ENCODE data around the gene ARID1B. TPM values are rescaled to one million over a fixed set of nuclear protein-coding genes. Genes with fewer than 3 reads are reported as not detected.

Gene ARID1B
- total and polyA plus RNA-seq, 4 donors, result 7.0 to 49.0 (median 24.2) TPM

GRCh38 chr6:157229713-157230112 lies 452.5 kb downstream of the ARID1B start (continued):
- TF ChIP-seq GABPA (IDR thresholded peaks at IDR 0.05 in 1 of 2, conservative IDR thresholded peaks at IDR 0.05 in 1 of 2) (no peak), RAD21 (IDR thresholded peaks at IDR 0.05) (no peak)

GRCh38 chr6:157230910-157231309 lies 453.7 kb downstream of the ARID1B start:
- Histone ChIP-seq H3K4me3 (ENCODE audit: low read depth in 1 of 3, low read length in 3 of 3) (no peak overlapping the region), H3K4me1 (ENCODE audit: control insufficient read depth in 4 of 4, insufficient read depth in 4 of 4, low read length in 3 of 4) (peaks cover 6 to 7% (median 7%) of the 10 kb centered on the region in 4 donors), H3K9me3 (ENCODE audit: control insufficient read depth in 4 of 4, low read length in 3 of 4) (no peaks in the 10 kb centered on the region), H3K9ac (ENCODE audit: low read depth in 1 of 2, low read length in 2 of 2) (no peak overlapping the region), H3K36me3 (ENCODE audit: control insufficient read depth in 4 of 4, insufficient read depth in 3 of 4, low read depth in 1 of 4, low read length in 3 of 4) (no peaks in the 10 kb centered on the region), H3K27me3 (ENCODE audit: control insufficient read depth in 4 of 4, insufficient read depth in 4 of 4, low read length in 3 of 4) (peaks cover 0 to 7% (median 0%) of the 10 kb centered on the region in 4 donors), H3K27ac (ENCODE audit: low read depth in 1 of 2, low read length in 2 of 2) (no peak overlapping the region)
- TF ChIP-seq EGR1 (IDR thresholded peaks at IDR 0.05; ENCODE audit: low read depth in 2 of 2) (no peak), ATF3 (IDR thresholded peaks at IDR 0.05) (no peak), YY1 (IDR thresholded peaks at IDR 0.05) (no peak), RAD21 (IDR thresholded peaks at IDR 0.05) (no peak), FOXA2 (IDR thresholded peaks at IDR 0.05) (no peak)
- TF ChIP-seq, protein P1, sequence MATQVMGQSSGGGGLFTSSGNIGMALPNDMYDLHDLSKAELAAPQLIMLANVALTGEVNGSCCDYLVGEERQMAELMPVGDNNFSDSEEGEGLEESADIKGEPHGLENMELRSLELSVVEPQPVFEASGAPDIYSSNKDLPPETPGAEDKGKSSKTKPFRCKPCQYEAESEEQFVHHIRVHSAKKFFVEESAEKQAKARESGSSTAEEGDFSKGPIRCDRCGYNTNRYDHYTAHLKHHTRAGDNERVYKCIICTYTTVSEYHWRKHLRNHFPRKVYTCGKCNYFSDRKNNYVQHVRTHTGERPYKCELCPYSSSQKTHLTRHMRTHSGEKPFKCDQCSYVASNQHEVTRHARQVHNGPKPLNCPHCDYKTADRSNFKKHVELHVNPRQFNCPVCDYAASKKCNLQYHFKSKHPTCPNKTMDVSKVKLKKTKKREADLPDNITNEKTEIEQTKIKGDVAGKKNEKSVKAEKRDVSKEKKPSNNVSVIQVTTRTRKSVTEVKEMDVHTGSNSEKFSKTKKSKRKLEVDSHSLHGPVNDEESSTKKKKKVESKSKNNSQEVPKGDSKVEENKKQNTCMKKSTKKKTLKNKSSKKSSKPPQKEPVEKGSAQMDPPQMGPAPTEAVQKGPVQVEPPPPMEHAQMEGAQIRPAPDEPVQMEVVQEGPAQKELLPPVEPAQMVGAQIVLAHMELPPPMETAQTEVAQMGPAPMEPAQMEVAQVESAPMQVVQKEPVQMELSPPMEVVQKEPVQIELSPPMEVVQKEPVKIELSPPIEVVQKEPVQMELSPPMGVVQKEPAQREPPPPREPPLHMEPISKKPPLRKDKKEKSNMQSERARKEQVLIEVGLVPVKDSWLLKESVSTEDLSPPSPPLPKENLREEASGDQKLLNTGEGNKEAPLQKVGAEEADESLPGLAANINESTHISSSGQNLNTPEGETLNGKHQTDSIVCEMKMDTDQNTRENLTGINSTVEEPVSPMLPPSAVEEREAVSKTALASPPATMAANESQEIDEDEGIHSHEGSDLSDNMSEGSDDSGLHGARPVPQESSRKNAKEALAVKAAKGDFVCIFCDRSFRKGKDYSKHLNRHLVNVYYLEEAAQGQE (IDR thresholded peaks at IDR 0.05), result no peak
- DNase-seq (ENCODE audit: low spot score), result no peak
- WGBS, result 93% methylated on average over 9 of the region's 9 CpGs

- H3K27ac ChIP-seq (ENCODE audit: low read depth in 1 of 2, low read length in 2 of 2), result no peak overlapping the region
- TF ChIP-seq NR2F2 (IDR thresholded peaks at IDR 0.05), result no peak
- TF ChIP-seq CTCF (IDR thresholded peaks at IDR 0.05; ENCODE audit: low read depth, low read length, missing input control), result no peak
- no peak for TF ChIP-seq YY1 (IDR thresholded peaks at IDR 0.05)
- no peak for TF ChIP-seq FOXA1 (IDR thresholded peaks at IDR 0.05)
- TF ChIP-seq, protein P1 (IDR thresholded peaks at IDR 0.05), result no peak
- no peak for TF ChIP-seq SP1 (IDR thresholded peaks at IDR 0.05)
- TF ChIP-seq JUND (IDR thresholded peaks at IDR 0.05), result no peak
- no peak for TF ChIP-seq HNF4A (conservative IDR thresholded peaks at IDR 0.05)
- no peak for TF ChIP-seq EGR1 (IDR thresholded peaks at IDR 0.05; ENCODE audit: low read depth in 2 of 2)
- TF ChIP-seq TAF1 (conservative IDR thresholded peaks at IDR 0.05), result no peak
- no peak for TF ChIP-seq FOXA2 (IDR thresholded peaks at IDR 0.05)
- DNase-seq (ENCODE audit: low spot score), result no peak
- peaks cover 8 to 16% (median 13%) of the 10 kb centered on the region in 4 donors for H3K4me1 ChIP-seq (ENCODE audit: control insufficient read depth in 4 of 4, insufficient read depth in 4 of 4, low read length in 3 of 4)
- 95% methylated on average over 17 of the region's 17 CpGs for whole genome bisulfite sequencing
- no peaks in the 10 kb centered on the region for H3K36me3 ChIP-seq (ENCODE audit: control insufficient read depth in 4 of 4, insufficient read depth in 3 of 4, low read depth in 1 of 4, low read length in 3 of 4)
- H3K9me3 ChIP-seq (ENCODE audit: control insufficient read depth in 4 of 4, low read length in 3 of 4), result no peaks in the 10 kb centered on the region
- H3K27me3 ChIP-seq (ENCODE audit: control insufficient read depth in 4 of 4, insufficient read depth in 4 of 4, low read length in 3 of 4), result peaks cover 0 to 7% (median 0%) of the 10 kb centered on the region in 4 donors
- no peak overlapping the region for H3K4me3 ChIP-seq (ENCODE audit: low read depth in 1 of 3, low read length in 3 of 3)
- no peak overlapping the region for H3K9ac ChIP-seq (ENCODE audit: low read depth in 1 of 2, low read length in 2 of 2)
Observed at GRCh38 chr6:157232161-157232895, 455.1 kb downstream of the ARID1B start.

Measured in liver (tissue), 9 donors.